ENCODE results near the gene HSD17B14. TPM values are rescaled to one million over a fixed set of nuclear protein-coding genes. Genes with fewer than 3 reads are reported as not detected.

The HSD17B14 gene
- total and polyA plus RNA-seq, 2 of the 13 experiments (the other 11 are each of a cell fraction or from before 2014, with no cell fraction given): 0.58 to 1.2 TPM

DNA sequence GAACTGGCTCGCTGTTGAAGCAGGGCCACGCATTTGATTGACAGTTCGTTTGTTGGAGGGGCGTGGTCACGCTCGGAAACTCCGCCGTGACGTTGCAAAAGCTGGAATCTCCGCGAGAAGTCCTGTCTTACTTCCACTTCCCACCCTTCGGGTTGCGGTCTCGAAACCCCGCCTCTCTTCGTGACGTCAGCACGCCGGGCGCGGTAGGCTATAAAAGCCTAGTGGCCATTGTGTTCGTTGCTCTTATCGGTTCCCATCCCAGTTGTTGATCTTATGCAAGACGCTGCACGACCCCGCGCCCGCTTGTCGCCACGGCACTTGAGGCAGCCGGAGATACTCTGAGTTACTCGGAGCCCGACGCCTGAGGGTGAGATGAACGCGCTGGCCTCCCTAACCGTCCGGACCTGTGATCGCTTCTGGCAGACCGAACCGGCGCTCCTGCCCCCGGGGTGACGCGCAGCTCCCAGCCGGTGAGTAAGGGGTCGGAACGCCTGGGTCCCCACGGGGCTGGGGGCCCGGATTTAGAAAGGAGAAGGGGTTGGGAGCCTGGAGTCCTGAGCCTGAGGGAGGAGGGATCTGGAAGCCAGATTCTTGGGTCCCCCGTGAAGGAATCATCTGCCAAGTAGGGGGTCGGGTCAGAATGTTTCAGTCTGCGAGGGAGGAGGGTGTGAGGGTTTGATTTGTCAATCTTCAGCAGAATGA lies 36.0 kb upstream of the HSD17B14 start, which contains the start of gene PPP1R15A (continued):
- TF ChIP-seq, protein P1, sequence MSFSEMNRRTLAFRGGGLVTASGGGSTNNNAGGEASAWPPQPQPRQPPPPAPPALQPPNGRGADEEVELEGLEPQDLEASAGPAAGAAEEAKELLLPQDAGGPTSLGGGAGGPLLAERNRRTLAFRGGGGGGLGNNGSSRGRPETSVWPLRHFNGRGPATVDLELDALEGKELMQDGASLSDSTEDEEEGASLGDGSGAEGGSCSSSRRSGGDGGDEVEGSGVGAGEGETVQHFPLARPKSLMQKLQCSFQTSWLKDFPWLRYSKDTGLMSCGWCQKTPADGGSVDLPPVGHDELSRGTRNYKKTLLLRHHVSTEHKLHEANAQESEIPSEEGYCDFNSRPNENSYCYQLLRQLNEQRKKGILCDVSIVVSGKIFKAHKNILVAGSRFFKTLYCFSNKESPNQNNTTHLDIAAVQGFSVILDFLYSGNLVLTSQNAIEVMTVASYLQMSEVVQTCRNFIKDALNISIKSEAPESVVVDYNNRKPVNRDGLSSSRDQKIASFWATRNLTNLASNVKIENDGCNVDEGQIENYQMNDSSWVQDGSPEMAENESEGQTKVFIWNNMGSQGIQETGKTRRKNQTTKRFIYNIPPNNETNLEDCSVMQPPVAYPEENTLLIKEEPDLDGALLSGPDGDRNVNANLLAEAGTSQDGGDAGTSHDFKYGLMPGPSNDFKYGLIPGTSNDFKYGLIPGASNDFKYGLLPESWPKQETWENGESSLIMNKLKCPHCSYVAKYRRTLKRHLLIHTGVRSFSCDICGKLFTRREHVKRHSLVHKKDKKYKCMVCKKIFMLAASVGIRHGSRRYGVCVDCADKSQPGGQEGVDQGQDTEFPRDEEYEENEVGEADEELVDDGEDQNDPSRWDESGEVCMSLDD (CRISPR knock-in tag; IDR thresholded peaks at IDR 0.05; ENCODE audit: borderline replicate concordance): no peak
- peak; percentile 88 for TF ChIP-seq AGO2 (optimal IDR thresholded peaks at IDR 0.05; ENCODE audit: low read depth, low read length)
- TF ChIP-seq CENPX (CRISPR knock-in tag; IDR thresholded peaks at IDR 0.05): no peak
- TF ChIP-seq ZNF562 (CRISPR knock-in tag; IDR thresholded peaks at IDR 0.05; ENCODE audit: borderline replicate concordance): no peak
- no peak for TF ChIP-seq REXO4 (CRISPR knock-in tag; IDR thresholded peaks at IDR 0.05; ENCODE audit: borderline replicate concordance)
- TF ChIP-seq, protein P2, sequence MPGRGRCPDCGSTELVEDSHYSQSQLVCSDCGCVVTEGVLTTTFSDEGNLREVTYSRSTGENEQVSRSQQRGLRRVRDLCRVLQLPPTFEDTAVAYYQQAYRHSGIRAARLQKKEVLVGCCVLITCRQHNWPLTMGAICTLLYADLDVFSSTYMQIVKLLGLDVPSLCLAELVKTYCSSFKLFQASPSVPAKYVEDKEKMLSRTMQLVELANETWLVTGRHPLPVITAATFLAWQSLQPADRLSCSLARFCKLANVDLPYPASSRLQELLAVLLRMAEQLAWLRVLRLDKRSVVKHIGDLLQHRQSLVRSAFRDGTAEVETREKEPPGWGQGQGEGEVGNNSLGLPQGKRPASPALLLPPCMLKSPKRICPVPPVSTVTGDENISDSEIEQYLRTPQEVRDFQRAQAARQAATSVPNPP (CRISPR knock-in tag; IDR thresholded peaks at IDR 0.05): no peak
- peak; percentile 69 for TF ChIP-seq ZNF883 (CRISPR knock-in tag; IDR thresholded peaks at IDR 0.05; ENCODE audit: not compliant biosample characterization)
- peak; percentile 50 for TF ChIP-seq AGO1 (IDR thresholded peaks at IDR 0.05; ENCODE audit: low read depth, low read length, poor library complexity, severe bottlenecking)
- peak; percentile 69; the same call in 1 of the 2 replicates for TF ChIP-seq MAZ (IDR thresholded peaks at IDR 0.05; ENCODE audit: borderline replicate concordance, low read depth, low read length)
- peak; percentile 74 for TF ChIP-seq MAZ (CRISPR knock-in tag; IDR thresholded peaks at IDR 0.05; ENCODE audit: low read depth)
- TF ChIP-seq ZNF331 (CRISPR knock-in tag; IDR thresholded peaks at IDR 0.05): peak; percentile 69; the same call in 1 of the 2 replicates
- TF ChIP-seq CSRNP2 (CRISPR knock-in tag; conservative IDR thresholded peaks at IDR 0.05; ENCODE audit: low read depth): no peak
- TF ChIP-seq, protein P3, sequence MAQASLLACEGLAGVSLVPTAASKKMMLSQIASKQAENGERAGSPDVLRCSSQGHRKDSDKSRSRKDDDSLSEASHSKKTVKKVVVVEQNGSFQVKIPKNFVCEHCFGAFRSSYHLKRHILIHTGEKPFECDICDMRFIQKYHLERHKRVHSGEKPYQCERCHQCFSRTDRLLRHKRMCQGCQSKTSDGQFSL (CRISPR knock-in tag; IDR thresholded peaks at IDR 0.05): no peak
- peak; percentile 69; the same call in 1 of the 2 replicates for TF ChIP-seq ZSCAN21 (CRISPR knock-in tag; IDR thresholded peaks at IDR 0.05; ENCODE audit: borderline replicate concordance)
- TF ChIP-seq, protein P4, sequence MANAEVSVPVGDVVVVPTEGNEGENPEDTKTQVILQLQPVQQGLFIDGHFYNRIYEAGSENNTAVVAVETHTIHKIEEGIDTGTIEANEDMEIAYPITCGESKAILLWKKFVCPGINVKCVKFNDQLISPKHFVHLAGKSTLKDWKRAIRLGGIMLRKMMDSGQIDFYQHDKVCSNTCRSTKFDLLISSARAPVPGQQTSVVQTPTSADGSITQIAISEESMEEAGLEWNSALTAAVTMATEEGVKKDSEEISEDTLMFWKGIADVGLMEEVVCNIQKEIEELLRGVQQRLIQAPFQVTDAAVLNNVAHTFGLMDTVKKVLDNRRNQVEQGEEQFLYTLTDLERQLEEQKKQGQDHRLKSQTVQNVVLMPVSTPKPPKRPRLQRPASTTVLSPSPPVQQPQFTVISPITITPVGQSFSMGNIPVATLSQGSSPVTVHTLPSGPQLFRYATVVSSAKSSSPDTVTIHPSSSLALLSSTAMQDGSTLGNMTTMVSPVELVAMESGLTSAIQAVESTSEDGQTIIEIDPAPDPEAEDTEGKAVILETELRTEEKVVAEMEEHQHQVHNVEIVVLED (CRISPR knock-in tag; IDR thresholded peaks at IDR 0.05; ENCODE audit: borderline replicate concordance): peak; percentile 87
- TF ChIP-seq ZNF775 (CRISPR knock-in tag; IDR thresholded peaks at IDR 0.05; ENCODE audit: borderline replicate concordance): 0 out of 2 replicates have a peak, but pooled peaks have one; percentile 14
- TF ChIP-seq ZSCAN31 (CRISPR knock-in tag; IDR thresholded peaks at IDR 0.05; ENCODE audit: low read depth): no peak
- TF ChIP-seq HHEX (CRISPR knock-in tag; IDR thresholded peaks at IDR 0.05): no peak
- TF ChIP-seq, protein P5, sequence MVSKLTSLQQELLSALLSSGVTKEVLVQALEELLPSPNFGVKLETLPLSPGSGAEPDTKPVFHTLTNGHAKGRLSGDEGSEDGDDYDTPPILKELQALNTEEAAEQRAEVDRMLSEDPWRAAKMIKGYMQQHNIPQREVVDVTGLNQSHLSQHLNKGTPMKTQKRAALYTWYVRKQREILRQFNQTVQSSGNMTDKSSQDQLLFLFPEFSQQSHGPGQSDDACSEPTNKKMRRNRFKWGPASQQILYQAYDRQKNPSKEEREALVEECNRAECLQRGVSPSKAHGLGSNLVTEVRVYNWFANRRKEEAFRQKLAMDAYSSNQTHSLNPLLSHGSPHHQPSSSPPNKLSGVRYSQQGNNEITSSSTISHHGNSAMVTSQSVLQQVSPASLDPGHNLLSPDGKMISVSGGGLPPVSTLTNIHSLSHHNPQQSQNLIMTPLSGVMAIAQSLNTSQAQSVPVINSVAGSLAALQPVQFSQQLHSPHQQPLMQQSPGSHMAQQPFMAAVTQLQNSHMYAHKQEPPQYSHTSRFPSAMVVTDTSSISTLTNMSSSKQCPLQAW (CRISPR knock-in tag; IDR thresholded peaks at IDR 0.05): peak; percentile 87

Data from HepG2 (cell line).